K562 (cell line): ENCODE data around the gene ABCA13.

Experiments used
- BHLHE40 ChIP-seq: IDR thresholded peaks from 2 replicates; pipeline ENCODE4 v1.6.1; 2011; ENCODE audit warnings: low read length, improper control_type of control experiment
- CBFB ChIP-seq: sonication (generic); formaldehyde crosslinking; IDR thresholded peaks from 2 replicates; pipeline ENCODE4 v1.4.0; 2020; ENCODE audit warnings: mild to moderate bottlenecking, missing genetic modification reagents
- FOXJ2 ChIP-seq: fragments of 200-800 bp; sonication (Bioruptor generic); IDR thresholded peaks from 2 replicates; pipeline ENCODE4 v1.6.1; 2016; ENCODE audit warnings: missing genetic modification characterization, missing compliant biosample characterization
- TF ChIP-seq, protein P1 (sequence below), 3 experiments: IDR thresholded peaks in 2 of 3; conservative IDR thresholded peaks in 1 of 3; 2 replicates each; pipeline ENCODE4 v1.5.1; 2011 to 2012; ENCODE audit warnings: low read length in 3 of 3, mild to moderate bottlenecking in 3 of 3, control low read depth in 2 of 3, improper control_type of control experiment in 1 of 3, inconsistent platforms in 1 of 3, low read depth in 1 of 3, mixed read lengths in 1 of 3, moderate library complexity in 1 of 3; ENCODE audit not compliant: insufficient read depth in 2 of 3
- TF ChIP-seq, protein P2 (sequence below): fragments of 450-650 bp; IDR thresholded peaks from 2 replicates; pipeline ENCODE4 v1.6.1; 2016; ENCODE audit warnings: mild to moderate bottlenecking, moderate library complexity
- TF ChIP-seq, protein P3 (sequence below): fragments of 450-650 bp; formaldehyde crosslinking; conservative IDR thresholded peaks from 2 replicates; pipeline ENCODE4 v1.4.0; 2022; ENCODE audit warnings: mild to moderate bottlenecking, missing genetic modification characterization

GRCh38 chr7:48217266-48217665 lies 46.0 kb downstream of the ABCA13 start:
- TF ChIP-seq FOXJ2 (tag), result no peak
- TF ChIP-seq CBFB (CRISPR knock-in tag), result no peak
- TF ChIP-seq BHLHE40, result no peak
- TF ChIP-seq, protein P1, sequence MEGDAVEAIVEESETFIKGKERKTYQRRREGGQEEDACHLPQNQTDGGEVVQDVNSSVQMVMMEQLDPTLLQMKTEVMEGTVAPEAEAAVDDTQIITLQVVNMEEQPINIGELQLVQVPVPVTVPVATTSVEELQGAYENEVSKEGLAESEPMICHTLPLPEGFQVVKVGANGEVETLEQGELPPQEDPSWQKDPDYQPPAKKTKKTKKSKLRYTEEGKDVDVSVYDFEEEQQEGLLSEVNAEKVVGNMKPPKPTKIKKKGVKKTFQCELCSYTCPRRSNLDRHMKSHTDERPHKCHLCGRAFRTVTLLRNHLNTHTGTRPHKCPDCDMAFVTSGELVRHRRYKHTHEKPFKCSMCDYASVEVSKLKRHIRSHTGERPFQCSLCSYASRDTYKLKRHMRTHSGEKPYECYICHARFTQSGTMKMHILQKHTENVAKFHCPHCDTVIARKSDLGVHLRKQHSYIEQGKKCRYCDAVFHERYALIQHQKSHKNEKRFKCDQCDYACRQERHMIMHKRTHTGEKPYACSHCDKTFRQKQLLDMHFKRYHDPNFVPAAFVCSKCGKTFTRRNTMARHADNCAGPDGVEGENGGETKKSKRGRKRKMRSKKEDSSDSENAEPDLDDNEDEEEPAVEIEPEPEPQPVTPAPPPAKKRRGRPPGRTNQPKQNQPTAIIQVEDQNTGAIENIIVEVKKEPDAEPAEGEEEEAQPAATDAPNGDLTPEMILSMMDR (IDR thresholded peaks at IDR 0.05 in 2 of 3, conservative IDR thresholded peaks at IDR 0.05 in 1 of 3; ENCODE audit: insufficient read depth in 2 of 3, low read depth in 1 of 3, low read length in 3 of 3), result no peak
- TF ChIP-seq, protein P2, sequence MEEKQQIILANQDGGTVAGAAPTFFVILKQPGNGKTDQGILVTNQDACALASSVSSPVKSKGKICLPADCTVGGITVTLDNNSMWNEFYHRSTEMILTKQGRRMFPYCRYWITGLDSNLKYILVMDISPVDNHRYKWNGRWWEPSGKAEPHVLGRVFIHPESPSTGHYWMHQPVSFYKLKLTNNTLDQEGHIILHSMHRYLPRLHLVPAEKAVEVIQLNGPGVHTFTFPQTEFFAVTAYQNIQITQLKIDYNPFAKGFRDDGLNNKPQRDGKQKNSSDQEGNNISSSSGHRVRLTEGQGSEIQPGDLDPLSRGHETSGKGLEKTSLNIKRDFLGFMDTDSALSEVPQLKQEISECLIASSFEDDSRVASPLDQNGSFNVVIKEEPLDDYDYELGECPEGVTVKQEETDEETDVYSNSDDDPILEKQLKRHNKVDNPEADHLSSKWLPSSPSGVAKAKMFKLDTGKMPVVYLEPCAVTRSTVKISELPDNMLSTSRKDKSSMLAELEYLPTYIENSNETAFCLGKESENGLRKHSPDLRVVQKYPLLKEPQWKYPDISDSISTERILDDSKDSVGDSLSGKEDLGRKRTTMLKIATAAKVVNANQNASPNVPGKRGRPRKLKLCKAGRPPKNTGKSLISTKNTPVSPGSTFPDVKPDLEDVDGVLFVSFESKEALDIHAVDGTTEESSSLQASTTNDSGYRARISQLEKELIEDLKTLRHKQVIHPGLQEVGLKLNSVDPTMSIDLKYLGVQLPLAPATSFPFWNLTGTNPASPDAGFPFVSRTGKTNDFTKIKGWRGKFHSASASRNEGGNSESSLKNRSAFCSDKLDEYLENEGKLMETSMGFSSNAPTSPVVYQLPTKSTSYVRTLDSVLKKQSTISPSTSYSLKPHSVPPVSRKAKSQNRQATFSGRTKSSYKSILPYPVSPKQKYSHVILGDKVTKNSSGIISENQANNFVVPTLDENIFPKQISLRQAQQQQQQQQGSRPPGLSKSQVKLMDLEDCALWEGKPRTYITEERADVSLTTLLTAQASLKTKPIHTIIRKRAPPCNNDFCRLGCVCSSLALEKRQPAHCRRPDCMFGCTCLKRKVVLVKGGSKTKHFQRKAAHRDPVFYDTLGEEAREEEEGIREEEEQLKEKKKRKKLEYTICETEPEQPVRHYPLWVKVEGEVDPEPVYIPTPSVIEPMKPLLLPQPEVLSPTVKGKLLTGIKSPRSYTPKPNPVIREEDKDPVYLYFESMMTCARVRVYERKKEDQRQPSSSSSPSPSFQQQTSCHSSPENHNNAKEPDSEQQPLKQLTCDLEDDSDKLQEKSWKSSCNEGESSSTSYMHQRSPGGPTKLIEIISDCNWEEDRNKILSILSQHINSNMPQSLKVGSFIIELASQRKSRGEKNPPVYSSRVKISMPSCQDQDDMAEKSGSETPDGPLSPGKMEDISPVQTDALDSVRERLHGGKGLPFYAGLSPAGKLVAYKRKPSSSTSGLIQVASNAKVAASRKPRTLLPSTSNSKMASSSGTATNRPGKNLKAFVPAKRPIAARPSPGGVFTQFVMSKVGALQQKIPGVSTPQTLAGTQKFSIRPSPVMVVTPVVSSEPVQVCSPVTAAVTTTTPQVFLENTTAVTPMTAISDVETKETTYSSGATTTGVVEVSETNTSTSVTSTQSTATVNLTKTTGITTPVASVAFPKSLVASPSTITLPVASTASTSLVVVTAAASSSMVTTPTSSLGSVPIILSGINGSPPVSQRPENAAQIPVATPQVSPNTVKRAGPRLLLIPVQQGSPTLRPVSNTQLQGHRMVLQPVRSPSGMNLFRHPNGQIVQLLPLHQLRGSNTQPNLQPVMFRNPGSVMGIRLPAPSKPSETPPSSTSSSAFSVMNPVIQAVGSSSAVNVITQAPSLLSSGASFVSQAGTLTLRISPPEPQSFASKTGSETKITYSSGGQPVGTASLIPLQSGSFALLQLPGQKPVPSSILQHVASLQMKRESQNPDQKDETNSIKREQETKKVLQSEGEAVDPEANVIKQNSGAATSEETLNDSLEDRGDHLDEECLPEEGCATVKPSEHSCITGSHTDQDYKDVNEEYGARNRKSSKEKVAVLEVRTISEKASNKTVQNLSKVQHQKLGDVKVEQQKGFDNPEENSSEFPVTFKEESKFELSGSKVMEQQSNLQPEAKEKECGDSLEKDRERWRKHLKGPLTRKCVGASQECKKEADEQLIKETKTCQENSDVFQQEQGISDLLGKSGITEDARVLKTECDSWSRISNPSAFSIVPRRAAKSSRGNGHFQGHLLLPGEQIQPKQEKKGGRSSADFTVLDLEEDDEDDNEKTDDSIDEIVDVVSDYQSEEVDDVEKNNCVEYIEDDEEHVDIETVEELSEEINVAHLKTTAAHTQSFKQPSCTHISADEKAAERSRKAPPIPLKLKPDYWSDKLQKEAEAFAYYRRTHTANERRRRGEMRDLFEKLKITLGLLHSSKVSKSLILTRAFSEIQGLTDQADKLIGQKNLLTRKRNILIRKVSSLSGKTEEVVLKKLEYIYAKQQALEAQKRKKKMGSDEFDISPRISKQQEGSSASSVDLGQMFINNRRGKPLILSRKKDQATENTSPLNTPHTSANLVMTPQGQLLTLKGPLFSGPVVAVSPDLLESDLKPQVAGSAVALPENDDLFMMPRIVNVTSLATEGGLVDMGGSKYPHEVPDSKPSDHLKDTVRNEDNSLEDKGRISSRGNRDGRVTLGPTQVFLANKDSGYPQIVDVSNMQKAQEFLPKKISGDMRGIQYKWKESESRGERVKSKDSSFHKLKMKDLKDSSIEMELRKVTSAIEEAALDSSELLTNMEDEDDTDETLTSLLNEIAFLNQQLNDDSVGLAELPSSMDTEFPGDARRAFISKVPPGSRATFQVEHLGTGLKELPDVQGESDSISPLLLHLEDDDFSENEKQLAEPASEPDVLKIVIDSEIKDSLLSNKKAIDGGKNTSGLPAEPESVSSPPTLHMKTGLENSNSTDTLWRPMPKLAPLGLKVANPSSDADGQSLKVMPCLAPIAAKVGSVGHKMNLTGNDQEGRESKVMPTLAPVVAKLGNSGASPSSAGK, result no peak
- TF ChIP-seq, protein P3, sequence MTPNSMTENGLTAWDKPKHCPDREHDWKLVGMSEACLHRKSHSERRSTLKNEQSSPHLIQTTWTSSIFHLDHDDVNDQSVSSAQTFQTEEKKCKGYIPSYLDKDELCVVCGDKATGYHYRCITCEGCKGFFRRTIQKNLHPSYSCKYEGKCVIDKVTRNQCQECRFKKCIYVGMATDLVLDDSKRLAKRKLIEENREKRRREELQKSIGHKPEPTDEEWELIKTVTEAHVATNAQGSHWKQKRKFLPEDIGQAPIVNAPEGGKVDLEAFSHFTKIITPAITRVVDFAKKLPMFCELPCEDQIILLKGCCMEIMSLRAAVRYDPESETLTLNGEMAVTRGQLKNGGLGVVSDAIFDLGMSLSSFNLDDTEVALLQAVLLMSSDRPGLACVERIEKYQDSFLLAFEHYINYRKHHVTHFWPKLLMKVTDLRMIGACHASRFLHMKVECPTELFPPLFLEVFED (CRISPR knock-in tag), result no peak
